Loucy (cell line): ENCODE results near the gene NDP.

Experiments used
- H2AFZ ChIP-seq: fragments of 200-600 bp; sonication (generic); 2 replicates; pipeline ENCODE4 v1.6.0; 2016; ENCODE audit warnings: antibody characterized with exemption, mild to moderate bottlenecking, low read length, moderate library complexity
- H3F3A ChIP-seq: fragments of 200-600 bp; 2 replicates; pipeline ENCODE4 v1.6.0; 2016; ENCODE audit warnings: antibody characterized with exemption, low read depth, mild to moderate bottlenecking
- H3K27me3 ChIP-seq: fragments of 200-600 bp; sonication (generic); 2 replicates; pipeline ENCODE4 v1.6.1; 2014; ENCODE audit warnings: low read length, mild to moderate bottlenecking; ENCODE audit not compliant: insufficient read depth, poor library complexity, severe bottlenecking
- H3K36me3 ChIP-seq: fragments of 200-600 bp; sonication (generic); 2 replicates; pipeline ENCODE4 v1.6.1; 2016; ENCODE audit warnings: low read length; ENCODE audit not compliant: insufficient read depth
- H3K4me1 ChIP-seq: fragments of 200-600 bp; sonication (generic); 2 replicates; pipeline ENCODE4 v1.5.1; 2014; ENCODE audit warnings: low read length, mild to moderate bottlenecking; ENCODE audit not compliant: insufficient read depth, poor library complexity, severe bottlenecking
- H3K4me2 ChIP-seq: fragments of 200-600 bp; sonication (generic); 2 replicates; pipeline ENCODE4 v1.6.0; 2014; ENCODE audit warnings: antibody characterized with exemption, low read length, low read depth, mild to moderate bottlenecking; ENCODE audit not compliant: poor library complexity, severe bottlenecking
- H3K4me3 ChIP-seq: fragments of 200-600 bp; sonication (generic); 2 replicates; pipeline ENCODE4 v1.5.1; 2014; ENCODE audit warnings: low read length, mild to moderate bottlenecking, mixed read lengths; ENCODE audit not compliant: poor library complexity, severe bottlenecking
- H3K79me2 ChIP-seq: fragments of 200-600 bp; sonication (generic); 2 replicates; pipeline ENCODE4 v1.6.1; 2014; ENCODE audit warnings: low read length; ENCODE audit not compliant: insufficient read depth
- H3K9ac ChIP-seq: fragments of 200-600 bp; sonication (generic); 2 replicates; pipeline ENCODE4 v1.6.0; 2014; ENCODE audit warnings: mild to moderate bottlenecking, low read depth, low read length, moderate library complexity; ENCODE audit not compliant: poor library complexity, severe bottlenecking
- H3K9me2 ChIP-seq: fragments of 200-600 bp; sonication (generic); replicated peaks from 2 replicates; pipeline ENCODE4 v1.6.1; 2016; ENCODE audit warnings: low read depth, low read length, mixed read lengths
- H3K9me3 ChIP-seq: fragments of 200-600 bp; sonication (generic); 2 replicates; pipeline ENCODE4 v1.6.1; 2014; ENCODE audit warnings: mild to moderate bottlenecking, antibody characterized with exemption, low read length, low read depth; ENCODE audit not compliant: insufficient read depth
- H4K20me1 ChIP-seq: fragments of 200-600 bp; sonication (generic); 2 replicates; pipeline ENCODE4 v1.6.0; 2014; ENCODE audit warnings: antibody characterized with exemption, low read length, mild to moderate bottlenecking; ENCODE audit not compliant: insufficient read depth, poor library complexity, severe bottlenecking
- EZH2phosphoT487 ChIP-seq: fragments of 200-600 bp; IDR thresholded peaks from 2 replicates; pipeline ENCODE4 v1.6.1; 2018; ENCODE audit warnings: antibody characterized with exemption, mild to moderate bottlenecking, moderate library complexity, borderline replicate concordance
- TF ChIP-seq, protein P1 (sequence below): fragments of 200-600 bp; sonication (generic); conservative IDR thresholded peaks from 2 replicates; pipeline ENCODE4 v1.5.1; 2014; ENCODE audit warnings: mild to moderate bottlenecking, antibody characterized with exemption, low read length

Gene NDP

DNA sequence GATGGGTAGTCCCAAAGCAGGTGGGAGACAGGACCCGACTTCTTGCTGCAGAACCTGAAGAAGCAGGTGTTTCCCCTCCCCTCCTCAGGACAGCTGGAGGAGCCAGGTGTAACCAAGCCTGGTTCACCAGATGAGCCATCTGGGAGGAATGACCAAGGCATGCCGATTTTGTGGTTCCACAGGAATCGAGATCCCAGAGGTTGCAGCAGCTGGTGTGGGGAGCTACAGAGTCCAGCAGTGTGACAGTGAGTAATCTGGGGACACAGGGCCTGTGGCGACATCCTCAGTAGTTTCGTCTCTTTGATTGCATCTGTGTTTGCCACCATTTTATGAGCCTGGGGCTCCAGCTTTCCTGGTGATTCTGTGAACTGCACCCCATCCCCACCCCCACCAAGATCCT, 2.6 kb upstream of the NDP start:
- H3K4me1 ChIP-seq: no peaks in the 10 kb centered on the region
- H3K27me3 ChIP-seq: no peaks in the 10 kb centered on the region
- H3K9me2 ChIP-seq: no peaks in the 10 kb centered on the region
- no peak for TF ChIP-seq EZH2phosphoT487
- TF ChIP-seq, protein P1, sequence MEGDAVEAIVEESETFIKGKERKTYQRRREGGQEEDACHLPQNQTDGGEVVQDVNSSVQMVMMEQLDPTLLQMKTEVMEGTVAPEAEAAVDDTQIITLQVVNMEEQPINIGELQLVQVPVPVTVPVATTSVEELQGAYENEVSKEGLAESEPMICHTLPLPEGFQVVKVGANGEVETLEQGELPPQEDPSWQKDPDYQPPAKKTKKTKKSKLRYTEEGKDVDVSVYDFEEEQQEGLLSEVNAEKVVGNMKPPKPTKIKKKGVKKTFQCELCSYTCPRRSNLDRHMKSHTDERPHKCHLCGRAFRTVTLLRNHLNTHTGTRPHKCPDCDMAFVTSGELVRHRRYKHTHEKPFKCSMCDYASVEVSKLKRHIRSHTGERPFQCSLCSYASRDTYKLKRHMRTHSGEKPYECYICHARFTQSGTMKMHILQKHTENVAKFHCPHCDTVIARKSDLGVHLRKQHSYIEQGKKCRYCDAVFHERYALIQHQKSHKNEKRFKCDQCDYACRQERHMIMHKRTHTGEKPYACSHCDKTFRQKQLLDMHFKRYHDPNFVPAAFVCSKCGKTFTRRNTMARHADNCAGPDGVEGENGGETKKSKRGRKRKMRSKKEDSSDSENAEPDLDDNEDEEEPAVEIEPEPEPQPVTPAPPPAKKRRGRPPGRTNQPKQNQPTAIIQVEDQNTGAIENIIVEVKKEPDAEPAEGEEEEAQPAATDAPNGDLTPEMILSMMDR: no peak
- H4K20me1 ChIP-seq: no peaks in the 10 kb centered on the region
- H3F3A ChIP-seq: no peaks in the 10 kb centered on the region
- no peaks in the 10 kb centered on the region for H3K9me3 ChIP-seq
- no peak overlapping the region for H3K9ac ChIP-seq
- H2AFZ ChIP-seq: no peak overlapping the region
- no peak overlapping the region for H3K4me3 ChIP-seq
- H3K79me2 ChIP-seq: no peaks in the 10 kb centered on the region
- H3K36me3 ChIP-seq: no peaks in the 10 kb centered on the region
- no peak overlapping the region for H3K4me2 ChIP-seq

DNA sequence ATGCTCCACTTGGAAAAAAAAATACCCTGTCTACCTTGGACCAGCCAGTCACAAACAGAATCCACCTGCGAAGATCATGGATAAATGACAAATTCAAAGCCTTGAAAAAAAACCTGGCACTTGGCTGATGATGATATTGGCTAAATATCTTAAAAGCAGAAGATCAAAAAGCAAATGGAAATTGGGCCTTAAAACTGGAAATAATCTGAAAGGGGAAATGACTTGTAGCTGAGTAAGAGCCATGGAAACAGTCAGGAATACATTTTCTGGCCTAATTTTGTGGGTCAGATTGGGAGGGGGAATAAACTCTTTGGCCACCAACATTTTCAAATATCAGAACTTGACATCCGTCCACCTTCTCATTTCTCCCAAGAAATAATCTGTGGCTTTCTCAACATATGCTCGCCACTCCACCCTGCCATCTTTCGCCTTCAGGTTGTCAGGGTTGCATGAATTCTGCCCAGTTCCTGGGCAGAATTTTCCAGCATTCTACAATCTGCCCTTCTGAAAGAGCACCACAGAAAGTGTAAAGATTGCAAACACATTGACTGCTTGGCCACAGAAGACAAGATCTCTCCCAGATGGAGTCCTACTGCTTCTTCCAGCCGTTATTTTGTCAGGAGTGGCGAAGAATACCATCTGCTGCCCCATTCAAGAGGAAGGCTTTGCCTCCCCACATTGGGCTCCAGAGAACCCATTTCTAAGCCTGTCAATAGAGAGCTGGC, 1.7 kb upstream of the NDP start:
- H2AFZ ChIP-seq: no peak overlapping the region
- no peaks in the 10 kb centered on the region for H3K4me1 ChIP-seq
- no peak for TF ChIP-seq EZH2phosphoT487
- TF ChIP-seq, protein P1: no peak
- no peak overlapping the region for H3K9ac ChIP-seq
- no peaks in the 10 kb centered on the region for H3K79me2 ChIP-seq
- no peaks in the 10 kb centered on the region for H3F3A ChIP-seq
- H3K27me3 ChIP-seq: no peaks in the 10 kb centered on the region
- H3K36me3 ChIP-seq: no peaks in the 10 kb centered on the region
- H3K9me2 ChIP-seq: no peaks in the 10 kb centered on the region
- no peaks in the 10 kb centered on the region for H3K9me3 ChIP-seq
- H4K20me1 ChIP-seq: no peaks in the 10 kb centered on the region
- H3K4me2 ChIP-seq: no peak overlapping the region
- H3K4me3 ChIP-seq: no peak overlapping the region

DNA sequence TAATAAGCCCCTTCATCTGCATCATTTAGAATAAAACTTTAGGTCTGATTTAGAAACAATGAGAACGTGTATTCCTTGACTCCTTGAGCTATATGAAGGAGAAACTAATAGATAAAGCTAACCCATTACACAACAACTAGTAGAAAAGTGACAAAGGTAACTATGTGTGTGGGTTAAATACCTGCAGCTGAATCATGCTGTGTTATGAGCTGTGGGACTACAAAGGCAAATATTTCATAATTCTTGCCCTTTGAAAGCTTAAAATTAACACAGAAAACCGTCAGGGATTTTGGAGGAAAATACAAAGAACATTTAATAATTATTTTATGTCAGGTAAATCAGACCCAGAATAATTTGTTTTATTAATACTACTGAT, 898 bp upstream of the NDP start:
- Histone ChIP-seq H3K9me2 (no peaks in the 10 kb centered on the region), H3K4me1 (no peaks in the 10 kb centered on the region), H3K36me3 (no peaks in the 10 kb centered on the region), H3K4me2 (no peak overlapping the region), H3K27me3 (no peaks in the 10 kb centered on the region), H3K79me2 (no peaks in the 10 kb centered on the region), H4K20me1 (no peaks in the 10 kb centered on the region), H3K4me3 (no peak overlapping the region), H3K9ac (no peak overlapping the region), H3K9me3 (no peaks in the 10 kb centered on the region), H2AFZ (no peak overlapping the region), H3F3A (no peaks in the 10 kb centered on the region)
- no peak for TF ChIP-seq EZH2phosphoT487
- TF ChIP-seq, protein P1: no peak
